Placental epithelial cell (primary cell): ENCODE measurements around the gene SMIM10L2A. TPM values are rescaled to one million over a fixed set of nuclear protein-coding genes. Genes with fewer than 3 reads are reported as not detected.

Source experiments
- small RNA-seq: library from RNA; depleted of rRNA; stranded (forward); fragments of <200 nt; gene quantifications from one replicate; pipeline ENCODE3, GENCODE V24; 2012
- total RNA-seq: library from RNA; depleted of rRNA; stranded (reverse); fragments of >200 nt; gene quantifications from 2 replicates; pipeline ENCODE4 v1.2.3, GENCODE V29; 2012

The SMIM10L2A gene
- total RNA-seq, result under 0.01 and 0.39 TPM in 2 replicates

DNA sequence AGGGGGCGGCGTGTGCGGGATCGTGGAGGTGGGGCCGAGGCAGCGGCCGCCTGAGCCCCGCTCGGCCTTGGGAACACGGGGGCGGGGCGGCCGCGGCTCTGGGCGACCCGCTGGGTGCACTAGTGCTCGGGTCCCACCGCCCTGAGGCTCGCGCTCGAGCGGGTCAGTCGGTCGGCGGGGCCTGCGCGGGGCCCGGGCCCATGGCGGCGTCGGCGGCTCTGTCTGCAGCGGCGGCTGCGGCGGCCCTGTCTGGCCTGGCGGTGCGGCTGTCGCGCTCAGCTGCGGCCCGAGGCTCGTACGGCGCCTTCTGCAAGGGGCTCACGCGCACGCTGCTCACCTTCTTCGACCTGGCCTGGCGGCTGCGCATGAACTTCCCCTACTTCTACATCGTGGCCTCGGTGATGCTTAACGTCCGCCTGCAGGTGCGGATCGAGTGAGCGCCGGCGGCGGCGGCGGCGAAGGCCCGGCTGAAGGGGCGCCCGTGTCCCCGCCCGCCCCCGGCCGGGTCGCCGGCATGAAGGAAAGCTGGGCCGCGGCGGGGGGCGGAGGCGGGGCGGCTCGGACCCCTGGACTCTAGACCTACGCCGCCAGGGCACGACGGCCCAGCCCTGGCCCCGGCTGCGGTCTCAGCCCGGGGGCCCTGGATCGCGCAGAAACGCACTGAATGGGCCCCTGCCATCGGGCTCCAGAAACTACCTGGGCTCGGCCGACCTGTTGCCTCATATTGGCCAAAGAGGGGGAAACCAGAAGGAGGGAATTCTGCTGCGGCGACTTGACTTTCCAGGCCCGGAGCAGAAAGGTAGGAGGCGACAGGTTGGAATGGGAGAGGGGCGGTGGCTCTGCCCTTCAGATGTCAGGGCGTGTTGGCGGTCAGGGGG, at the start of gene SMIM10L2A:
Gene SMIM10L2A (plus strand): TSS at position 13 of the 878 bp plus-strand sequence. CDS start 188 bp downstream, at position 201.

Small RNA genes within 50 kb of the gene (small RNA-seq; reads per million reads assigned to genes)
- gene RNA5SP515, result not detected

Other genes with a start within 250 kb of the SMIM10L2A start
- not detected in 2 replicates for gene ETDA, start 169.9 kb upstream of the SMIM10L2A start, total RNA-seq
- not detected in 2 replicates for gene ETDC, start 112.5 kb upstream of the SMIM10L2A start, total RNA-seq
- gene ZNF75D, start 77.8 kb upstream of the SMIM10L2A start, total RNA-seq, result 6.3 and 9.0 TPM in 2 replicates
- 8.2 and 13.7 TPM in 2 replicates for gene ZNF449, start 77.1 kb upstream of the SMIM10L2A start, total RNA-seq
- gene INTS6L, start 98.7 kb downstream of the SMIM10L2A start, total RNA-seq, result 4.1 and 9.0 TPM in 2 replicates